ENCODE data around the gene MYRF. TPM values are rescaled to one million over a fixed set of nuclear protein-coding genes. Genes with fewer than 3 reads are reported as not detected.

MYRF gene
- total and polyA plus RNA-seq, 2 of the 4 experiments (the other 2 are of a cell fraction) = 1.6 to 10.7 TPM

DNA sequence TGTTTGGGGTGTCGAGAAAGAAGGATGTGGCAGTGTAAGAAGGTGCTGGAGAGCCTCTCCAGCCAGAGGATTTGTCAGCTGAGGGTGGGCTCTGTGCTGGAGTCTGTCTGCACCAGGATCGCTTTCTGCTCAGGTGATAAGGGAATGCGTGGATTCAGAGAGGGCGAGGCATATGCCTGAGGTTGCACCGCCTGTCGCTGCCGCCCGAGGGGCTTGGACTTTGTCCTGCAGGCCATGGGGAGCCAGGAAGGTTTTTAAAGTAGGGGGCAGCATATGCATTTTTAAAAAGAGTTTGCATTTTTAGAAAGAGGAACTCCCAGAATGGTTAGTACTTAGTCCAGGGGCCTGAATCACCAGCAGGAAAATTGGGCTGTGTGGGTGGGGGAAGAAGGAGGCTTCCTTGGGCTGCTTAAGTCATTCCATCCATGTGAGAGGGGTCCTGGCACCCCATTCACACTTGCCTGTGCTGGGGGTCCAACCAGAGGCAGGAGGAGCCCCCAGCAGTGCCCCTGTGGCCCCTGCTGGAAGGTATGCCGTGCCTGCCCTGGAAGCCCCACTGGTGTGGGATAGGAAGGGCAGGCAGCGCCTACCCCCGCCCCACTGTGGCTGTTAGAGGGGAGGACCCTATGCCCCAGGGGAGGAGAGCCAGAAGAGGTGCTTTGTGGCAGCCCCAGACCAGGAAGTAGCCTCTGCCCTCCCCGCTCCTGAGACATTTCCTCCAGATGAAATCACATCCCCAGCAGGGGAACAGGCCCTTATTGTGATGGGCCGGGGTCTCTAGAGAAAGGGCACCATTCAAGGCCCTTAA, 35.8 kb upstream of the MYRF start:
- Histone ChIP-seq H3K79me1 (ENCODE audit: low read depth in 1 of 2, low read length in 2 of 2) (peaks cover 4 to 18% of the 10 kb centered on the region in 2 experiments; a peak in 2 of 4 replicates), H3K27ac (ENCODE audit: insufficient read depth, low read length) (no peak overlapping the region), H3K36me3 (ENCODE audit: control insufficient read depth, insufficient read depth, low read length) (no peaks in the 10 kb centered on the region), H2BK15ac (ENCODE audit: low read depth, low read length) (no peak overlapping the region), H2BK20ac (ENCODE audit: low read depth, low read length) (no peak overlapping the region), H3K9ac (ENCODE audit: low read depth, low read length) (no peak overlapping the region), H3K9me1 (ENCODE audit: insufficient read depth, low read length) (peaks cover 12% of the 10 kb centered on the region), H3K23ac (ENCODE audit: low read depth, low read length) (no peak overlapping the region), H3K4me2 (ENCODE audit: low read depth, low read length) (no peak overlapping the region), H3K4me1 (ENCODE audit: control insufficient read depth, insufficient read depth, low read length) (peaks cover 12% of the 10 kb centered on the region), H4K20me1 (ENCODE audit: insufficient read depth, low read length) (no peaks in the 10 kb centered on the region), H2AK9ac (replicated peaks; ENCODE audit: low read depth, low read length, poor library complexity) (no peak overlapping the region), H3K14ac (replicated peaks; ENCODE audit: low read depth, low read length) (no peak overlapping the region), H2AFZ (replicated peaks; ENCODE audit: low read length, poor library complexity) (no peak overlapping the region), H4K5ac (ENCODE audit: low read depth, low read length) (no peak overlapping the region), H3K56ac (ENCODE audit: extremely low read depth, insufficient read depth, low read length) (no peak overlapping the region), H3K4ac (ENCODE audit: low read depth, low read length) (no peak overlapping the region), H2AK5ac (ENCODE audit: low read depth, low read length) (no peak overlapping the region), H3K27me3 (ENCODE audit: control insufficient read depth, insufficient read depth, low read length) (peaks cover 22% of the 10 kb centered on the region; the same call in 1 of the 2 replicates), H4K8ac (ENCODE audit: low read depth in 2 of 2, low read length in 2 of 2) (no peak overlapping the region), H2BK120ac (ENCODE audit: low read depth, low read length) (no peak overlapping the region), H3K9me3 (ENCODE audit: control insufficient read depth, insufficient read depth, low read length) (no peaks in the 10 kb centered on the region), H3K18ac (ENCODE audit: low read depth, low read length) (no peak overlapping the region), H4K91ac (ENCODE audit: insufficient read depth, low read depth, low read length) (no peak overlapping the region), H2BK5ac (ENCODE audit: low read depth, low read length, poor library complexity, severe bottlenecking) (no peak overlapping the region), H3K4me3 (ENCODE audit: insufficient read depth, low read depth, low read length) (no peak overlapping the region)
- dilution Hi-C loops (cut with HindIII; ENCODE audit: low sequenced_read_pairs, unreplicated experiment) (no loop called here), intact Hi-C loops (cut with micrococcal nuclease) (no loop called here), in situ Hi-C loops (cut with MboI; ENCODE audit: low sequenced_read_pairs) (no loop called here)
- ATAC-seq (ENCODE audit: low read depth) (no peak), DNase-seq (no peak)
- 64% methylated on average over 2 of the region's 13 CpGs; no CpG with 5 or more reads in 1 of the 2 experiments for WGBS, 2 experiments (ENCODE audit: extremely low coverage in 2 of 2, insufficient read length in 1 of 2)
- ChIA-PET CTCF (no interaction called here), POLR2A (ENCODE audit: unreplicated experiment) (no interaction called here)
- no TSS peak for BruUV-seq (replicated peaks)
- TF ChIP-seq RAD21 (IDR thresholded peaks at IDR 0.05; ENCODE audit: low read length) (no peak), RFX5 (IDR thresholded peaks at IDR 0.05; ENCODE audit: low read depth, low read length) (no peak), MXI1 (IDR thresholded peaks at IDR 0.05; ENCODE audit: borderline replicate concordance, low read depth, low read length) (no peak), POLR2A (IDR thresholded peaks at IDR 0.05; ENCODE audit: low read depth, low read length) (no peak), MAFK (IDR thresholded peaks at IDR 0.05; ENCODE audit: low read depth, low read length) (no peak), BHLHE40 (IDR thresholded peaks at IDR 0.05; ENCODE audit: low read depth, low read length) (no peak), FOS (IDR thresholded peaks at IDR 0.05; ENCODE audit: low read depth, low read length) (no peak), MAZ (IDR thresholded peaks at IDR 0.05; ENCODE audit: borderline replicate concordance, low read depth, low read length) (no peak), SMC3 (IDR thresholded peaks at IDR 0.05; ENCODE audit: low read depth, low read length) (no peak), USF2 (IDR thresholded peaks at IDR 0.05; ENCODE audit: low read depth, low read length) (no peak), CEBPB (IDR thresholded peaks at IDR 0.05; ENCODE audit: low read depth, low read length) (no peak), CHD1 (IDR thresholded peaks at IDR 0.05; ENCODE audit: low read depth, low read length) (no peak), NFE2L2 (IDR thresholded peaks at IDR 0.05; ENCODE audit: low read depth, low read length) (no peak)
- TF ChIP-seq, protein P1, sequence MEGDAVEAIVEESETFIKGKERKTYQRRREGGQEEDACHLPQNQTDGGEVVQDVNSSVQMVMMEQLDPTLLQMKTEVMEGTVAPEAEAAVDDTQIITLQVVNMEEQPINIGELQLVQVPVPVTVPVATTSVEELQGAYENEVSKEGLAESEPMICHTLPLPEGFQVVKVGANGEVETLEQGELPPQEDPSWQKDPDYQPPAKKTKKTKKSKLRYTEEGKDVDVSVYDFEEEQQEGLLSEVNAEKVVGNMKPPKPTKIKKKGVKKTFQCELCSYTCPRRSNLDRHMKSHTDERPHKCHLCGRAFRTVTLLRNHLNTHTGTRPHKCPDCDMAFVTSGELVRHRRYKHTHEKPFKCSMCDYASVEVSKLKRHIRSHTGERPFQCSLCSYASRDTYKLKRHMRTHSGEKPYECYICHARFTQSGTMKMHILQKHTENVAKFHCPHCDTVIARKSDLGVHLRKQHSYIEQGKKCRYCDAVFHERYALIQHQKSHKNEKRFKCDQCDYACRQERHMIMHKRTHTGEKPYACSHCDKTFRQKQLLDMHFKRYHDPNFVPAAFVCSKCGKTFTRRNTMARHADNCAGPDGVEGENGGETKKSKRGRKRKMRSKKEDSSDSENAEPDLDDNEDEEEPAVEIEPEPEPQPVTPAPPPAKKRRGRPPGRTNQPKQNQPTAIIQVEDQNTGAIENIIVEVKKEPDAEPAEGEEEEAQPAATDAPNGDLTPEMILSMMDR (conservative IDR thresholded peaks at IDR 0.05; ENCODE audit: low read depth, low read length) = no peak
- TF ChIP-seq, protein P2, sequence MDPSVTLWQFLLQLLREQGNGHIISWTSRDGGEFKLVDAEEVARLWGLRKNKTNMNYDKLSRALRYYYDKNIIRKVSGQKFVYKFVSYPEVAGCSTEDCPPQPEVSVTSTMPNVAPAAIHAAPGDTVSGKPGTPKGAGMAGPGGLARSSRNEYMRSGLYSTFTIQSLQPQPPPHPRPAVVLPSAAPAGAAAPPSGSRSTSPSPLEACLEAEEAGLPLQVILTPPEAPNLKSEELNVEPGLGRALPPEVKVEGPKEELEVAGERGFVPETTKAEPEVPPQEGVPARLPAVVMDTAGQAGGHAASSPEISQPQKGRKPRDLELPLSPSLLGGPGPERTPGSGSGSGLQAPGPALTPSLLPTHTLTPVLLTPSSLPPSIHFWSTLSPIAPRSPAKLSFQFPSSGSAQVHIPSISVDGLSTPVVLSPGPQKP (IDR thresholded peaks at IDR 0.05; ENCODE audit: borderline replicate concordance, low read depth, low read length) = no peak
